Skeletal muscle tissue (tissue), 4 donors: ENCODE data around the gene SH2D7. TPM values are rescaled to one million over a fixed set of nuclear protein-coding genes. Genes with fewer than 3 reads are reported as not detected.

ENCODE experiments used
- H3K27ac ChIP-seq: one replicate; pipeline ENCODE4 v1.7.0; 2013; ENCODE audit warnings: mild to moderate bottlenecking, low read depth, low read length, inconsistent platforms
- H3K27me3 ChIP-seq, 3 donors: one replicate each; pipeline ENCODE4 v1.7.0; 2013; ENCODE audit warnings: low read length in 3 of 3; ENCODE audit not compliant: control insufficient read depth in 3 of 3, insufficient read depth in 3 of 3
- H3K36me3 ChIP-seq, 3 donors: one replicate each; pipeline ENCODE4 v1.7.0; 2013; ENCODE audit warnings: low read length in 3 of 3; ENCODE audit not compliant: control insufficient read depth in 3 of 3, insufficient read depth in 3 of 3
- H3K4me1 ChIP-seq, 3 donors: one replicate each; pipeline ENCODE4 v1.7.0; 2013; ENCODE audit warnings: low read length in 3 of 3, mild to moderate bottlenecking in 3 of 3; ENCODE audit not compliant: control insufficient read depth in 3 of 3, insufficient read depth in 3 of 3
- H3K4me3 ChIP-seq, 3 donors: one replicate each; pipeline ENCODE4 v1.7.0; 2013; ENCODE audit warnings: low read length in 3 of 3
- H3K9ac ChIP-seq, 3 donors: one replicate each; pipeline ENCODE4 v1.7.0; 2013; ENCODE audit warnings: low read length in 3 of 3, mild to moderate bottlenecking in 3 of 3, moderate library complexity in 2 of 3, low read depth in 1 of 3
- H3K9me3 ChIP-seq, 3 donors: one replicate each; pipeline ENCODE4 v1.7.0; 2013; ENCODE audit warnings: low read length in 3 of 3; ENCODE audit not compliant: control insufficient read depth in 3 of 3
- total RNA-seq: library from RNA; depleted of rRNA; stranded (reverse); fragments of >200 nt; gene quantifications from one replicate; pipeline ENCODE4 v1.2.3, GENCODE V29; 2014
- donor health status: Osteomylitis.

The SH2D7 gene
- total RNA-seq, 1 donor from 2014 or later, result not detected

DNA sequence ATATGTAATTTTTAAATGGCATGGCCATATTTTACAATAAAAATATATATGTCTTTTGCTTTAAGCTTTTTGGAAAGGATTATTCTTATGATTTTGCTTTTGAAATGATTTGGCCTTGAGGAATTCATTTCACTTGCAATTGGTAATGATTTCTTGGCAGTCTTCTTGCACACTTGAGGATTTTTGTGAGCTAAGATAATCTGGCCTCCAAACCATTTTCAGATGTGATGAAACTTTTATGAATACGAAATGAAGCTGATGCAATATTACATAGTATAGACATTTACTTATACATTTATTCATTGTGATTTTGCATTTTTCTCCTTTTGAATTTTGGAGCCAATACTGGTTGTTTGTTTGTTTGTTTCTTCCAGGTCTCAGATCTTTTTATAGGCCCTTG lies 6.4 kb upstream of the SH2D7 start:
- Histone ChIP-seq H3K9ac (no peak overlapping the region), H3K27me3 (no peaks in the 10 kb centered on the region), H3K27ac (no peak overlapping the region), H3K4me3 (no peak overlapping the region), H3K36me3 (no peaks in the 10 kb centered on the region), H3K4me1 (peaks cover 0 to 9% (median 0%) of the 10 kb centered on the region in 3 donors), H3K9me3 (no peaks in the 10 kb centered on the region)

DNA sequence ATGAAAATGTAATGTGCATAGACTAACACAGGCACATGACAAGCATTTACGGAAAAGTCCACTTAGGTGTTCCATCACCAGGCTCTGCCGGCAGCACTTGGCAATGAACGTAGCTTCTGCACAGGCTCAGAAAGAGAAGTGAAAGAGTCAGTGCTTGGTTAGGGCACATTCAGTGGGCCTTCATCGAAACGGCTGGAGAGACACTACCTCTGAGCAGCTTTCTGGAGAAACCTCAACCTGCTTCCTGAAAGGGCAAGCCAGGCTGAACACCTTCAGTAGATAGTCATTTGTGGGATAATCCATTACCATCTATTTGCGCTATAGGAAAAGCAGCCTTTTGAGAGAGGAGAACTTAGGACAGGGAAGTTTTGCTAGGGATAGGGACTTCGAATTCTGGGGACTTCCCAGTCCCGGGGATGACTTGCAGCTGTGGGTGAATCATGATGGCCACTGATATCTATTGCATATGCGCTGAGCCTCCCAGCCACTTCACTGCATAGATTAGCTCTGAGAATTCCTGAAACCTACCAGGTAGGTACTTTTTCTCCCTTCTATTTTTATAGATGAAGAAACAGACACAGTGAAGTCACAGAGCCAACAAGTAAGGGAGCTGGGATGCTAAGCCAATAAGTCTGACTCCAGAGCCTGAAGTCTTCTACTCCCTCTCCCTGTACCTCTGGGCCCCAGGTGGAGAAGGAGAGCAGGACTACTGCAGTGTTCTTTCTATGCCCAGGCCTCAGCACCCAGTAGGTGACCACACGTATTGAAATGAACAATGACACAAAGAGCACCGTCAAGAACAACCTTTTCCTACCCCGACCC lies 4.2 kb upstream of the SH2D7 start:
- Histone ChIP-seq H3K9me3 (no peaks in the 10 kb centered on the region), H3K4me3 (no peak overlapping the region), H3K27me3 (no peaks in the 10 kb centered on the region), H3K27ac (no peak overlapping the region), H3K36me3 (no peaks in the 10 kb centered on the region), H3K4me1 (peaks cover 12 to 23% (median 16%) of the 10 kb centered on the region in 3 donors), H3K9ac (no peak overlapping the region)

DNA sequence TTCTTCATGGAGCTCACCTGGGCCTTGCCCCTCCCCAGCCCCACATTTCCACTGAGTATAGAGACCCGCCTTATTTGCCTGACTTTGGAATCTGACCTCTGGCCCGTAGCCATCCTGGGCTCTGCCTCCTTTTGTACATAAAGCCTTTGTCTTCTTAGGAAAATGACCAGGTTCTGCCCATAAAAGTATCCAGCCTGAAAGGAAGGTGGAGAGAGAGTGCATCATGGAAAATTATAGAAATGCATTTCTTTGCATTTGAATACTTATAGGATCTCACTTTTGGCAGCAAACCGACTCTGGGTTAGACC lies 3.6 kb upstream of the SH2D7 start:
- Histone ChIP-seq H3K27ac (no peak overlapping the region), H3K27me3 (no peaks in the 10 kb centered on the region), H3K9ac (no peak overlapping the region), H3K36me3 (no peaks in the 10 kb centered on the region), H3K4me3 (no peak overlapping the region), H3K9me3 (no peaks in the 10 kb centered on the region), H3K4me1 (peaks cover 17 to 28% (median 20%) of the 10 kb centered on the region in 3 donors)

DNA sequence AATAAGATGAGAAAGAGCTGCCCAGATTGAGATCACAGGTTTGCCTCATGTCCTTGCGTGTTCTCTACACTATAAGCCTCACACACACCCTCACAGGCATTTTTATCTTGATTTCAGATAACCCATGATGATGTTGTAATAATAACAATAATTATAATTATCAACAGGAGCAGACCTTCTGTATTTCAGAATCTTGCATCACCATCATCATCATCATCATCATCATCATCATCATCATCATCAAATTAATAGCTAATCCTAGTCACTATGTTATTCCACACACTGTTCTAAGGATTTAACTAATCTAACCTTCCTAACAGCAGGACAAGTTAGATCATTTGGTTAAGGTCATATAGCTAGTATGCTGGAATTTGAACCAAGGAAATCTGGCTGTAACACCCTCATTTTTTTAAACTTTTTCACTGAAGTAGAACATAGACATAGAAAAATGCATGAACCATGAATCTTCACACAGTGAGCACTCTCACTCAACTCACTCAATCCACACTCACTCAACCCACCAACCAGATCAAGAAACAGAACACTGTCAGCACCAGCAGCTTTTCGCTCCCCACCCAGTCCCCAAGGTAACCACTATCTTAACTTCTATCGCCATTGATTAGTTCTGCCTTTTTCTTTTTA lies 1.8 kb upstream of the SH2D7 start:
- Histone ChIP-seq H3K9ac (no peak overlapping the region), H3K27ac (no peak overlapping the region), H3K27me3 (no peaks in the 10 kb centered on the region), H3K36me3 (no peaks in the 10 kb centered on the region), H3K9me3 (no peaks in the 10 kb centered on the region), H3K4me1 (peaks cover 21 to 30% (median 24%) of the 10 kb centered on the region in 3 donors), H3K4me3 (no peak overlapping the region)

DNA sequence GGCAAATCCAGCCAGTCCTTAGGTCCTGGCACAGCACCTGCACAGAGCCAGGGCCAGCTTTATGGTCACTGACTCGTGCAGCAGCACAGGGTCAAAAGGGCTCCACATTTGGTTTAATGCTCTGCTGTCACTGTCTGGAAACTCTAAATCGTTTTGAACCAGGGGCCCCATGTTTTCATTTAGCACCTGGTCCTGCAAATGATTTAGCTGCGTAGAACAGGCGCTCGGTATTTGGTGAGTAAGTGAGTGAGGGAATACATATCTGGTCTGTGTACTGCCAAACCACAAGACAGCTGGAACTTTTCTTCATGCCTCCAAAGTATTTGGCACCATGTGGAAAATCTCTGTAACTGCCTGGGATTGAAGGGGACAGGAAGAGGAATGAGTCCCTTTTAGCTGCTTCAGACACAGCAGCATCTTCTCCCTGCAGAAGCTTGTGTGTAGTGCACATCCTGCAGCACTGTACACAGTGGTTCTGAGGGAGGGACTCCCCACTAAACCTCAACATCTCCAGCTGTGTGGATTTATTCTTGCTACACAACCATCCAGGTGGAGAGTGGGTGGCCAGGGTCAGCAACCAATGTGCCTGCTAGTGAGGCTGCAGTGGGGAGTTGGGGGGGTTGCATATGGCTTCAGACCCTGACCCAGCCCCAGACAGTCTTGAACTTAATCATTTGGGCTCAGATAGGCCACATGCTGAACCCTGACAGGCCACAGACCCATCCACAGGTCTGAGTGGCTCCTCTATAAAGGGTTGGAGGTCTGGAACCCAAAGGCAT lies 1.1 kb downstream of the SH2D7 start:
- no peaks in the 10 kb centered on the region for H3K9me3 ChIP-seq
- H3K4me1 ChIP-seq, result peaks cover 21 to 30% (median 24%) of the 10 kb centered on the region in 3 donors
- H3K9ac ChIP-seq, result peak overlapping the region in 1 of 3 donors; percentile 4
- no peaks in the 10 kb centered on the region for H3K36me3 ChIP-seq
- H3K4me3 ChIP-seq, result no peak overlapping the region
- peak overlapping the region; percentile 39 for H3K27ac ChIP-seq
- H3K27me3 ChIP-seq, result peaks cover 0 to 1% (median 0%) of the 10 kb centered on the region in 3 donors

DNA sequence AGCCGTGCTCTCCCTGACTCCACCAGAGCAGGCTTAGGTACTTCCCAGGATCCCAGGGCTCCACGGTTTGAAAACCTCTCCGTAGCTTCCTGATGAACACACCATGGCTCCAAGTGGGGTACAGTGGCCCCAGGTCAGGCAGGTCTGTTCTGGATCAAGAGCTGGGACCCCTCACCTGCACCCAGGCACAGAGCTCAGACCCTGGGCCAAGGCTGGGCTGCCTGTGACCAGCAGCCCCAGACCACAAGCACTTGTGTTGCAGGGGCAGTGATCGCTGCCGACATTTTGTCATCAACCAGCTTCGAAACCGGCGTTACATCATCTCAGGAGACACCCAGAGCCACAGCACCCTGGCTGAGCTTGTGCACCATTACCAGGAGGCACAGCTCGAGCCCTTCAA lies 5.3 kb downstream of the SH2D7 start:
- H3K4me3 ChIP-seq, result no peak overlapping the region
- no peak overlapping the region for H3K27ac ChIP-seq
- peaks cover 0 to 3% (median 0%) of the 10 kb centered on the region in 3 donors for H3K27me3 ChIP-seq
- H3K9ac ChIP-seq, result no peak overlapping the region
- H3K36me3 ChIP-seq, result no peaks in the 10 kb centered on the region
- no peaks in the 10 kb centered on the region for H3K9me3 ChIP-seq
- H3K4me1 ChIP-seq, result peaks cover 13 to 15% (median 14%) of the 10 kb centered on the region in 3 donors

DNA sequence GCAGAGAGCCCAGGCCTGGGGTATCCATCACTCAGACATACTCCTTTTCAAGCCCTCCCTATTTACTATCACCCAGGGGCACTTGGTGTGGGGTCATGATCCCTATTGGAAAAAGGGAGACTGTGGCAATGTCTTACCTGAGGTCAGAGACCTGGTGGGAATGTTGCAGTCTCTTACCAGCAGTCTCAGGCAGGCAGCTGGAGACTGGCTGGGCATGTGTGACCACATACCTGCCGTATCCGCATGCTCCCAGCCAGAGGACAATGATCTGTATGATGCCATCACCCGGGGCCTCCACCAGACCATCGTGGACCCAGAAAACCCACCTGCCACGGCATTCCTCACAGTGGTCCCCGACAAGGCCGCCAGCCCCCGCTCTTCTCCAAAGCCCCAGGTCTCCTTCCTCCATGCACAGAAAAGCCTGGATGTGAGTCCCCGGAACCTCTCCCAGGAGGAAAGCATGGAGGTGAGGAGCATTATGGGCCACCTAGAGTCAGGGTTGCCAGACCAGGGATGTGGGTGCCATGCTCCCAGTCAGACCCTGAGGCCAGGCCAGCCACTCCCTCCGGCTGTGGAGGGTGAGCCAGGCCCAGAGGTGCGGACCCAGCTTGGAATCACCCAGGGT lies 5.9 kb downstream of the SH2D7 start:
- Histone ChIP-seq H3K9ac (no peak overlapping the region), H3K36me3 (no peaks in the 10 kb centered on the region), H3K27me3 (peaks cover 0 to 3% (median 0%) of the 10 kb centered on the region in 3 donors), H3K4me1 (peaks cover 7 to 12% (median 9%) of the 10 kb centered on the region in 3 donors), H3K9me3 (no peaks in the 10 kb centered on the region), H3K4me3 (no peak overlapping the region), H3K27ac (no peak overlapping the region)

DNA sequence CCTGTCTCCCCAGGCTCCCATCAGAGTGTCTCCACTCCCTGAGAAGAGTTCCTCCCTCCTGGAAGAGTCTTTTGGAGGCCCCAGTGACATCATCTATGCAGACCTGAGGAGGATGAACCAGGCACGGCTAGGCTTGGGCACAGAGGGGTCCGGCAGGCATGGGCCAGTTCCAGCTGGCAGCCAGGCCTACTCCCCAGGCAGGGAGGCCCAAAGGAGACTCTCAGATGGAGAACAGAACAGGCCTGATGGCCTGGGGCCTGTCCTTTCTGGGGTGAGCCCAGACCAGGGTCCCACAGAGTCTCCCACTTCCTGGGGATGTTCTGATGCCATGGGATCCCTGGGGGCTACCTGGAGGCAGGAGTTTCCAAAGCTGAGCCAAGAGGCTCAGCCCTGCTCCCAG lies 8.5 kb downstream of the SH2D7 start:
- no peaks in the 10 kb centered on the region for H3K9me3 ChIP-seq
- H3K4me3 ChIP-seq, result no peak overlapping the region
- peaks cover 0 to 9% (median 4%) of the 10 kb centered on the region in 3 donors for H3K4me1 ChIP-seq
- H3K27ac ChIP-seq, result no peak overlapping the region
- H3K9ac ChIP-seq, result no peak overlapping the region
- no peaks in the 10 kb centered on the region for H3K36me3 ChIP-seq
- H3K27me3 ChIP-seq, result peaks cover 0 to 3% (median 0%) of the 10 kb centered on the region in 3 donors

DNA sequence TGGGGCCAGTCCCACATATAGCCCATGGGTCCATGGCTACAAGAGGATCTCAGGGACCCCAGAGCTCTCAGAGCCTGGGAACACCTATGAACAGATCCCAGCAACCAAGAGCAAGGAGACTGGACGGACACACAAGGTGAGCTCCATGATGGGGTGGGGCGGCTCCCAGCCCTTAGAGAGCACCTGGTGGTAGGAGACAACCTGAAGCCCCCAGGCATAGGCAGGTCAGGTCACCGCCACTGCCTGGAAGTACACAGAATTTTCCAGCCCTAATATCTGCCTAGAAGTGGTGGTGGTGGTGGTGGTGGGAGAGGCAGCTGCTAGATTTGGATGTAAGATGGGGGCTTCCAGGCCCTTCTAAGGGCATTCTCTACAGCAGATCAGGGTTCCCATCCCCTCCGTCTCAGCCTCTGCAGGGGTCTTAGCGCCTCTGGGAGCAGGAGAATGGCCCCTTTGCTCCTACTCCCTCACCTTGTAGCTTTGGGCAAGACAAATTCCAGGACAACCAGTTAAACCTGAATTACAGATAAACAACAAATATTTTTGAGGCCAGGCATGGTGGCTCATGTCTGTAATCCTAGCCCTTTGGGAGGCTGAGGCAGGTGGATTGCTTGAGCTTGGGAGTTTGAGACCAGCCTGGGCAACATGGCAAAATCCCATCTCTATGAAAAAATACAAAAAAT lies 9.2 kb downstream of the SH2D7 start:
- Histone ChIP-seq H3K9me3 (no peaks in the 10 kb centered on the region), H3K27ac (no peak overlapping the region), H3K4me1 (peaks cover 0 to 9% (median 4%) of the 10 kb centered on the region in 3 donors), H3K9ac (no peak overlapping the region), H3K4me3 (no peak overlapping the region), H3K27me3 (peaks cover 0 to 3% (median 0%) of the 10 kb centered on the region in 3 donors), H3K36me3 (no peaks in the 10 kb centered on the region)
